Central memory CD8-positive, alpha-beta T cell (primary cell): ENCODE data around the gene MYCN.

Source experiments
- ATAC-seq: fragments of 150-1000 bp; cut with Tn5 transposase; replicated peaks from 2 replicates; pipeline ENCODE4 v1.10.0; 2022; ENCODE audit warnings: mild to moderate bottlenecking, moderate FRiP score, moderate number of reproducible peaks; ENCODE audit not compliant: poor library complexity, severe bottlenecking; ENCODE audit errors: extremely low read depth
- DNase-seq, 2 donors: peaks; one replicate each; pipeline ENCODE4 v3.0.0; 2021; ENCODE audit warnings: low spot score in 2 of 2
- H3K27ac Mint-ChIP-seq: one replicate; pipeline ENCODE4 v1.8.0; 2022; ENCODE audit warnings: low read depth, mild to moderate bottlenecking, moderate library complexity, mixed read lengths
- H3K27me3 Mint-ChIP-seq: one replicate; pipeline ENCODE4 v1.8.0; 2022; ENCODE audit warnings: mixed read lengths
- H3K36me3 Mint-ChIP-seq: one replicate; pipeline ENCODE4 v1.8.0; 2022; ENCODE audit warnings: mild to moderate bottlenecking, moderate library complexity, mixed read lengths; ENCODE audit not compliant: insufficient read depth
- H3K4me1 Mint-ChIP-seq: one replicate; pipeline ENCODE4 v1.8.0; 2022; ENCODE audit warnings: mixed read lengths
- H3K4me3 Mint-ChIP-seq: one replicate; pipeline ENCODE4 v1.8.0; 2022; ENCODE audit warnings: mild to moderate bottlenecking, moderate library complexity, mixed read lengths
- H3K9me3 Mint-ChIP-seq: one replicate; pipeline ENCODE4 v1.8.0; 2022; ENCODE audit warnings: mixed read lengths

Gene MYCN

DNA sequence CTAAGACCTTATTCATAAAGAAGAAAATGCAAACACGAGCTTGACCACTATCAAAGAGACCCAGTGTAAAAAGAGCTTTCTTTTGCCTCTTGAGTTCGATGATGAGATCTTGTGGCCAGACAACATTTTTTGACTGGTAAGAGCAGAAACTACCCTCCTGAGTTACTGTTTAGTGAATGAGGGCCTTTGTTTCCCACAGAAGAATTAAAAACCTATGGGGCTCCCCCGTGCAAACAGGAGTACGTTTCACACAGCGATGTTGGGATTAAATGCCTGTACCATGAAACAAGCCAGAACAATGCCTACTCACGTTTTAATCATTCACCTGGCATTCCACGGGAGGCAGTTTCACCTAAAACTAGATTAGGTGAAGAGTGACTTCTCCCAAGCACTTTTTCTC, 36.0 kb downstream of the MYCN start:
- H3K9me3 Mint-ChIP-seq = no peaks in the 10 kb centered on the region
- ATAC-seq (no peak), DNase-seq (no peak)
- no peak overlapping the region for H3K27ac Mint-ChIP-seq
- H3K4me1 Mint-ChIP-seq = no peaks in the 10 kb centered on the region
- H3K4me3 Mint-ChIP-seq = no peak overlapping the region
- H3K27me3 Mint-ChIP-seq = no peaks in the 10 kb centered on the region
- H3K36me3 Mint-ChIP-seq = peaks cover 1% of the 10 kb centered on the region

DNA sequence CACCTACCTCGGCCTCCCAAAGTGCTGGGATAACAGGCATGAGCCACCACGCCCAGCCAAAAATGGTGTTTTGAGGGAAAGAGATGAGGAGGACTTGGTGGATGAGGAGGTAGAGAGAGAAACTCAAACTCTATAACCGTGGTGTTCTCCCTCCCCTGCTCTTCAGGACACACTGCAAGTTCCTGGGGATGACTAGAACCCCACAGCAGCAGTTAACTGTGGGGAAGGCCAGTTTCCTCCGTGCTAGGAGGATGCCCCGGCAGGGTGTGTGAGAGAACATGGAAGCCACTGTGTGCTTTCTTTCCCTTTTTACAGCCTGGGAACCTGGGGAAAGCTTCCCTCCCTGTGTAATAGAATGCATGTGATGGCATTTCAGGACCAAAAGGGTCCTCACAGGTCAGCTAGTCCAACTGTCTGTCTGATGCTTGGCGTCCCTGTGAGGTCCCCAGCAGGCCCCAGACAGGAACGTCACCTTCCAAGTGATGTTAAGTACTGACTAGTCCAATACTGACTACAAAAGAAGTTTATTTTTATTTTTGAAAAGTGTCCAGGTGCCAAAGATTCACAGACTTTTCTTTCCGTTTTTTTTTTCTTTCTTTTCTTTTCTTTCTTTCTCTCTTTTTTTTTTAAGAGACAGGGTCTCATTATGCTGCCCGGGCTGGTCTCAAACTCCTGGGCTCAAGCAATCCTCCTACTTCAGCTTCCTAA, 38.9 kb downstream of the MYCN start:
- DNase-seq = no peak
- H3K9me3 Mint-ChIP-seq = no peaks in the 10 kb centered on the region
- no peaks in the 10 kb centered on the region for H3K4me1 Mint-ChIP-seq
- no peak overlapping the region for H3K27ac Mint-ChIP-seq
- no peak for ATAC-seq
- H3K27me3 Mint-ChIP-seq = no peaks in the 10 kb centered on the region
- no peak overlapping the region for H3K4me3 Mint-ChIP-seq
- no peaks in the 10 kb centered on the region for H3K36me3 Mint-ChIP-seq

DNA sequence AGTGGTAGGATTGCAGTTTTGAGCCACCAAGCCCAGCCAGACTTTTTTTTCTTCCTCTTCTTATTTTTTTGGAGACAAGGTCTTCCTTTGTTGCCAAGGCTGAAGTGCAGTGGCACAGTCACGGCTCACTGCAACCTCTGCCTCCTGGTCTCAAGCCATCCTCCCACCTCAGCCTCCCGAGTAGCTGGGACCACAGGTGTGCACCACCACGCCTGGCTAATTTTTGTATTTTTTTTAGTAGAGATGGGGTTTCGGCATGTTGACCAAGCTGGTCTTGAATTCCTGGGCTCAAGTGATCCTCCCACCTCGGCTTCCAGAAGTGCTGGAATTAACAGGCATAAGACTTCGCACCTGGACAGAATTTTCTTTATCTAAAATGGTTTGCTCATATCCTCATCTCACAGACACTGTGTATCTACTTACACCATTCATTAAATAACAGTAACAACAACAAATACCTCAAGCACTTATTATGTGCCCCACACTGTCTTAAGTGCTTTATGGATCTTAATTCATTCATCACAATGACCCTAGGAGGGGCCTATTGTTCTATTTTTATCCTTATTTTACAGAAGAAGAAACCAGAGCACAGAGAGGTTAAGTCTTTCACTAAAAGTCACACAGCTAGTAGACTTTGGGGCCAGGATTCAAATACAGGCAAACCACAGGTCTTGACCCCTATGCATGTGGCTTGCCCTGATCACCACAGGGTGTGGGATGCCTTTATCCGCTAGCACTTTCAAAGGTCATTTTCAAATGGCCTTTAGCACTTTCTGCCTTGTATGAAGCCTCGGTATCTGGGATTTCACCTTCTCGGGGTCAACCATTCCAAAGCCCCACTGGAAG, 39.6 kb downstream of the MYCN start:
- Mint-ChIP-seq H3K9me3 (no peaks in the 10 kb centered on the region), H3K36me3 (no peaks in the 10 kb centered on the region), H3K27ac (no peak overlapping the region), H3K27me3 (no peaks in the 10 kb centered on the region), H3K4me1 (no peaks in the 10 kb centered on the region), H3K4me3 (no peak overlapping the region)
- DNase-seq (no peak), ATAC-seq (no peak)

DNA sequence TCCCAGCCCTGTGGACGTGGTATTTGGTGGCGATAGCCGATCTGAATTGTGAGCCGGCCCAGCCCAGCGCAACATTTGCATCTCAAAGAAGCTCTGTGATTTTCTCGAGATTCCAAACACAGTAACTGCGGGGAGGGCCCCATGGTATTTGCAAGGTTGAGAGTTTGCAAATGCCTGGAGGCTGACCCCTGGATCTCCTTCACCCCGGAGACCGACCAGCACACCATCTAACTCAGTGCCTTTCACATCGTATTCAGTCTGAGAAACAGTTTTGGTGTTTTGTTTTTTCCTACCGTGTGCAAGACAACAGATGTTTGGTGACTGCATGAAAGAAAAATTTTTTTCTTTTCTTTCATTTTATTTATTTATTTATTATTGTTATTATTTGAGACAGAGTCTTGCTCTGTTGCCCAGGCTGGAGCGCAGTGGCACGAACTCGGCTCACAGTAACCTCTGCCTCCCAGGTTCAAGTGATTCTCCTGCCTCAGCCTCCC, 40.3 kb downstream of the MYCN start:
- ATAC-seq = no peak
- Mint-ChIP-seq H3K27ac (no peak overlapping the region), H3K27me3 (no peaks in the 10 kb centered on the region), H3K4me1 (no peaks in the 10 kb centered on the region), H3K36me3 (no peaks in the 10 kb centered on the region), H3K4me3 (no peak overlapping the region), H3K9me3 (no peaks in the 10 kb centered on the region)
- DNase-seq = no peak

DNA sequence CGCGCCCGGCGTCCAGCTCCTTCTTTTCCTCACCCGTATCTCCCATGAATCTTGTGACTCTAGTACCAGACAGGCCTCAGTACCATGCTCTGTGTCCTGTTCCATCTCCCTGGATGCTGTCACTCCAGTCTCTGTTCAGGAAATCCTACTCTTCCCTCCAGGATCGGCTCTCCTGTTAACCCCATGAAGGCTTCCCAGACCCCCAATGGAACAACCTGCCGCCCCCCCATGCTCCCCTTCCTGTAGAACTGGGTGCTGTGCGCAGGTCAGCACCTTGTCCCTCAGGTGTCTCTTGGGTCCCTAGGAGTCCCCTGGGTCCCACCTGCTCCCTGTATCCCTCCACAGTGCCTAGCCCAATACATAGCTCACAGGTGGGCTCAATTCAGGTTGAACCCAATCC, 41.3 kb downstream of the MYCN start:
- DNase-seq (no peak), ATAC-seq (no peak)
- Mint-ChIP-seq H3K27me3 (no peaks in the 10 kb centered on the region), H3K9me3 (no peaks in the 10 kb centered on the region), H3K4me1 (no peaks in the 10 kb centered on the region), H3K4me3 (no peak overlapping the region), H3K27ac (no peak overlapping the region), H3K36me3 (no peaks in the 10 kb centered on the region)

DNA sequence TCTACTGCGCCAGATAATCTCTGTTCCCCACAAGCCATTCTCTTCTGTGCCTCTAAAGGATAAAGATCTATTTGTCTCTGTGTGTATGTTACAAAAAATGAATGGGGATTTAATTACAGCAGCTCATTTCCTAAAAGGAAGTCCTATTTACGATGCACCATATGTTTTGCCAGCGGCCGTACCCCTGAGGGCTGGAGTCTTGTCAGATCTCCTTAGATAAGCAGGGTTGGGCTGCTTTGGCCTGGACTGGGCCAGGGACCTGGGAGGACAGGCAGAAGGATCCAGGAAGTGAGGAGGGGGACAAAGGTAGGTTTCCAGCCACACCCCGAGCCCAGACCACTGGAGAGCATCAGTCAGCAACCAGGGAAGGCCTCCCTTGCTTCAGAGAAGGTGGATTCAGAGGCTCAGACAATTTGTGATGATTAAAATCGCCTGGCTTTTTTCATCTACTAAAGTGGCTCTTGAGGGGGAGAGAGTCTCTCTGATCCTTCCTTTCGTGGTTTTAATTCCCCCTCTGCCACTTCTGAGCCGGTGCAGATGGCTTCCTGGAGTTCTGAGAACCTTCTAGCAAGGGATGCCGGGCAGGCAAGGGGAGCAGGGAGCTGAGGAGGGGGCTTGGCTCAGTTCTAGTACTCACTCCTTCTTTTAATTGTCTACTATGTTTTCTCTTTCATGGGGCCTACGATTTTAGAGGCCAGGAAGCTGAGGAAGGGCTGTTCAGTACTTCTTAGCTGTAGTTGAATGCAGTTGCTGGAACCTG, 42.1 kb downstream of the MYCN start:
- no peak overlapping the region for H3K4me3 Mint-ChIP-seq
- ATAC-seq = no peak

DNA sequence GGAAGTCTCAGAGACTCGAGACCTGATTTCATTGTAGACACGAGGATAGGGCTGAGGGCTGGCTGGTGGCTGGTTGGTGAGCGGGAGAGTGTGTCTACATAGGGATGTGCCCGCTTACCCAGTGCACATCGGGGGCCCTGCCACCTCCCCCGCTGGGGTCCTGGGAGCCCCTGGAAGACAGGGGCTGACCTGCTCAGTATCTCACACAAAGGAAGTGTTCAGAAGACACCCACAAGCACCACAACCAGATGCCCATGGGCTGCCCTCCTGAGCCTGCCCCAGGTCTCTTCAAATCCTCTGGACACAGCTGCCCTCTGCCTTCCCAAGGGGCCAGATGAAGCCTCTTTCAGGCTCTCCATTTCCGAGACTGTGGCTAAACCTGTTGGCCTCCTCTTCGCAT, 43.1 kb downstream of the MYCN start:
- no peaks in the 10 kb centered on the region for H3K9me3 Mint-ChIP-seq
- no peaks in the 10 kb centered on the region for H3K4me1 Mint-ChIP-seq
- no peaks in the 10 kb centered on the region for H3K36me3 Mint-ChIP-seq
- DNase-seq (no peak), ATAC-seq (peak; percentile 28)
- no peak overlapping the region for H3K27ac Mint-ChIP-seq
- no peaks in the 10 kb centered on the region for H3K27me3 Mint-ChIP-seq
- H3K4me3 Mint-ChIP-seq = no peak overlapping the region

More for the DNA sequence above, 42.1 kb downstream of the MYCN start:
- no peak overlapping the region for H3K27ac Mint-ChIP-seq
- H3K36me3 Mint-ChIP-seq = no peaks in the 10 kb centered on the region
- H3K27me3 Mint-ChIP-seq = no peaks in the 10 kb centered on the region
- no peaks in the 10 kb centered on the region for H3K4me1 Mint-ChIP-seq
- no peak for DNase-seq
- H3K9me3 Mint-ChIP-seq = no peaks in the 10 kb centered on the region

DNA sequence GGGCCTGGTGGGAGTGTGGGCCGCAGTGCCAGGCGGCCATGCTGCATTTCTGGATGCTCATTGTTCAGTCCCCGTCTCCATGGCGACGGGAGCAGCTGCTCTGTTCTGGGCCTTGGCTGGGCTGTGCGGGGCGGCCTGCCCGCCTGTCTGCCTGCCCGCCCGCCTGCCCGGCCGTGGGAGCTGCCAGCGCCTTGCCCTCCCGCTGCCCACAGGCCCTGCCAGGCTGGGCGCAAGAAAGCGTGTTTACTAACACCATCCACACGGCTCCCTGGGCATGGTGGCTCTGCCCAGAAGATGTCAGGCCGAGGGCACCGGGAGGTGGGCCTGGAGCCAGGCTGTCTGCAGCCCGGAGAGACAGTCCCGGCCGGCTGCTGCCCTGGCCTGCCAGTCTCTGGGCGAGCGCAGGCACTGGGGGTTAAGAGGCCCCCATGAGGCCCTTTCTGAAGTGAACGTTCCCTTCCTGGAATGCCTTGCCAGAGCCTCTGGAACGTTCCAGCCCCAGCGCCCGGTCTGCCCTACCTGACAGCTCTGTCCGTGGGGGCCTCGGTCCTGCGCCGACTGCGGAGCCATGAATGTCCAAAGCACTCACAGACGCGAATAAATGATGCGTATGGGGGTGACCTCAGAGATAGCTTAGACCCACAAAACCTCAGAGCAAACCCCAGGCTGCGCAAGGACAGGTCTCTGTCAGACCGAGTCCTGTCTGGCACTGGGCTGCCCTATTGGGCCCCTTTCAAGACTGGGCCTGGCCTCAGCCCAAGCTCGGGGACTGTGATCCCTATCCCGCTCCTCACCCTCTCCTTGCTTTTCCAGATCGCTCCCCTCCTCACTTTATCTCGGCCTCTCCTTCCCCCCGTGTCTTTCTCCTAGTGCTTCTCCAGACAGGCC, 44.3 kb downstream of the MYCN start:
- no peaks in the 10 kb centered on the region for H3K36me3 Mint-ChIP-seq
- H3K27me3 Mint-ChIP-seq = no peaks in the 10 kb centered on the region
- no peaks in the 10 kb centered on the region for H3K9me3 Mint-ChIP-seq
- no peak for ATAC-seq
- H3K27ac Mint-ChIP-seq = no peak overlapping the region
- no peak overlapping the region for H3K4me3 Mint-ChIP-seq
- H3K4me1 Mint-ChIP-seq = no peaks in the 10 kb centered on the region
- DNase-seq = no peak

DNA sequence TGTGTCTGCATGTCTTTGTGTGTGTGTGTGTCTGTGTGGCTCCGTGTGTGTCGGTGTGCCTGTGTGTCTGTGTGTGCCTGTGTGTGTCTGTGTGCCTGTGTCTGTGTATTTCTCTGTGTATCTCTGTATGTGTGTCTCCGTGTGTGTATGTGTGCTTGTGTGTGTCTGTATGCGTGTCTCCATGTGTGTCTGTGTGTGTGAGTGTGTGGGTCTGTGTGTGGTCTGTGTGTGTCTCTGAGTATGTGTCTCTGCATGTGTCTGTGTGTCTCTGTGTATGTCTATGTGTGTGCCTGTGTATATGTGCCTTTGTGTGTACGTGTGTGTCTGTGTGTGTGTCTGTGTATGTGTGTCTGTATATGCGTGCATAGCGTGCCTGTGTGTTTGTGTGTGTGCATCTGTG, 45.2 kb downstream of the MYCN start:
- H3K4me3 Mint-ChIP-seq = no peak overlapping the region
- ATAC-seq = no peak
- H3K27ac Mint-ChIP-seq = no peak overlapping the region
- no peaks in the 10 kb centered on the region for H3K27me3 Mint-ChIP-seq
- DNase-seq = no peak
- H3K9me3 Mint-ChIP-seq = no peaks in the 10 kb centered on the region
- no peaks in the 10 kb centered on the region for H3K4me1 Mint-ChIP-seq
- H3K36me3 Mint-ChIP-seq = no peaks in the 10 kb centered on the region

DNA sequence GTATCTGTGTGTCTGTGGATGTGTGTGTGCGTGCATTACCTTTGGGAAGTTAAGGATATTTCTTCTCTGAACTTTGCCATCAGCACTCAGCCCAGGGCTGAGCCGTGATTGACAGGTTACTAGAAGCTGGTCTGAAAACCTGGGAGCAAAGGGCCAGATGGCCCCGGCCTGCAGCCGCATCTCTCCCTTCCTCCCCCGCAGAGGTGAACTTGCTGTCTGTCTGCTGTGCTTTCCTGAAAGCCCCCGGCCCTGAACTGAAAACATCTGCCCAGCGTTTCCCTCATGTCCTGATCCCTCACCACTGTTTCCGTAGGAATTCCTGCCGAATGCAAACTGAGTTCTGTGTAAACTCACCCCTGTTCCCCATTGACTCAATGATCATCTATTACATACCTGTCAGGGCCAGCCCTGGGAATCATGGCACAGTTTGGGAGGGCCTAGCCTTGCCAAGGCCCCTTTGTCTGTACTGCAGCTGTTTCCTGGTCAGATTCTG, 45.8 kb downstream of the MYCN start:
- Mint-ChIP-seq H3K36me3 (no peaks in the 10 kb centered on the region), H3K4me3 (no peak overlapping the region), H3K27me3 (no peaks in the 10 kb centered on the region), H3K27ac (no peak overlapping the region), H3K9me3 (no peaks in the 10 kb centered on the region), H3K4me1 (no peaks in the 10 kb centered on the region)
- ATAC-seq (no peak), DNase-seq (no peak)

DNA sequence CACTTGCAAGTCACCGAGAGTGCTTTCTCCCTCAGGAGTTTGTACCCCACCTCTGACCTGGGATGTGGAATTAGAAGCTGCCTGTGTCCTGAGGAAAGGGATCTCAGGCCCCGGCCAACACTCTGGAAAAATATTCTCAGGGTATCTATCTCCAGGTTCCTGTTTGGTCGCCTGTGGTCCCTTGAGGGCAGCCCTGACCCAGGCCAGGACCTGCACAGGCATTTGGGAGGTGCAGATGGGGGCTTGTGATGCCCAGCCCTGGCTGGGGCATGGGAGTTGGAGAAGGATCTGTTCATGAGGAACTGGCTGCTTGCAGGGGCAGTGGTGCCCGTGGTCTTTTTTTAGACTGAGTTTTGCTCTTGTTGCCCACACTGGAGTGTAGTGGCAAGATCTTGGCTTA, 46.3 kb downstream of the MYCN start:
- ATAC-seq (no peak), DNase-seq (no peak)
- Mint-ChIP-seq H3K27me3 (no peaks in the 10 kb centered on the region), H3K9me3 (no peaks in the 10 kb centered on the region), H3K27ac (no peak overlapping the region), H3K4me3 (no peak overlapping the region), H3K36me3 (no peaks in the 10 kb centered on the region), H3K4me1 (no peaks in the 10 kb centered on the region)

DNA sequence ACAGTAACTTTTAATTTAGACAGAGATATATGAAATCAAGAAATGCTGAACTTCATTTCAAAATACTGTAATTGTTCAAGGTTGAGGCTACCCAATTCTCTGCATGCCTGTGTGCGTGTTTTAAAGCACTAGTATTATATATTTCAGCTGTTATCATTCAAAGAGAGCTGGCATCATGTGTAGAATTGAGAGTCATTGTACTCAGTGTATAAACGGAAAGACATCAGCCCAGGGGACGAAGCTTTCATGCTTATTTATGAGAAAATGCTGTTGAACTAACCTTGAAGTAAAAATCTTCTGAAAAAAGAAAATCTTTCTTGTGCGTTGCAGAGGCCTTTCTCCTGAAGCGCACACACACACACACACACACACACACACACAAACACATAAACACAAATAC, 48.4 kb downstream of the MYCN start:
- H3K36me3 Mint-ChIP-seq = no peaks in the 10 kb centered on the region
- ATAC-seq = no peak
- no peaks in the 10 kb centered on the region for H3K27me3 Mint-ChIP-seq
- DNase-seq = no peak
- H3K9me3 Mint-ChIP-seq = peaks cover 2% of the 10 kb centered on the region
- H3K4me1 Mint-ChIP-seq = no peaks in the 10 kb centered on the region
- H3K4me3 Mint-ChIP-seq = no peak overlapping the region
- no peak overlapping the region for H3K27ac Mint-ChIP-seq
